Left kidney (tissue), 2 donors: ENCODE measurements around the gene PRRG1. TPM values are rescaled to one million over a fixed set of nuclear protein-coding genes. Genes with fewer than 3 reads are reported as not detected.
"Not testable (repeated sequence)": the region's sequence is repeated elsewhere in the genome, so short reads cannot be mapped to it uniquely, and the experiment has no call there.

ENCODE experiments used
- DNase-seq: peaks from one replicate; pipeline ENCODE4 v3.0.0-alpha.2; 2013
- polyA plus RNA-seq: library from polyadenylated mRNA; unstranded; fragments of 120-200 nt; gene quantifications from one replicate; pipeline ENCODE4 v1.2.1, GENCODE V29; 2013; ENCODE audit not compliant: insufficient read length

The PRRG1 gene
- polyA plus RNA-seq, 1 donor: 21.8 TPM

GRCh38 chrX:37370499-37371141, 21.5 kb downstream of the PRRG1 start:
- no peak for DNase-seq

GRCh38 chrX:37371578-37371991, 22.4 kb downstream of the PRRG1 start:
- no peak for DNase-seq

DNA sequence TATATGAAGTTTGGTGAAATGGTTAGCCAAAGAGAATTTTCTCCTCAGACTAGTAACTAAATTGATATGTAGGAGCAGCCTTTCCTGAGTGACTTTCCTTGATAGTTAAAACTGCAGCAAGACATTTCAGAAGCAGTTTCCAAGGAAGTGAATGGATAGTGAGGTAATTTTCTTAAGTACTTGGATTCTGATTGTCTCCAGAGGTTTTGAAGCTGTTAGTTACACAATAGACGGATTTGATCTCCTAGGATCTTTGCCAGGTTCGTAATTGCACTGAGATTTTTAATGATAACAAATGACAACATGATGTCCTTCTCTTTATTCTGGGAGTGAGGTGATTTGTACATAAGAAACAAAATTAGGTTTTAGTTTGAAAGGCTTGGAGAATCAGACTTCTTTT, 29.2 kb downstream of the PRRG1 start:
- DNase-seq: no peak

DNA sequence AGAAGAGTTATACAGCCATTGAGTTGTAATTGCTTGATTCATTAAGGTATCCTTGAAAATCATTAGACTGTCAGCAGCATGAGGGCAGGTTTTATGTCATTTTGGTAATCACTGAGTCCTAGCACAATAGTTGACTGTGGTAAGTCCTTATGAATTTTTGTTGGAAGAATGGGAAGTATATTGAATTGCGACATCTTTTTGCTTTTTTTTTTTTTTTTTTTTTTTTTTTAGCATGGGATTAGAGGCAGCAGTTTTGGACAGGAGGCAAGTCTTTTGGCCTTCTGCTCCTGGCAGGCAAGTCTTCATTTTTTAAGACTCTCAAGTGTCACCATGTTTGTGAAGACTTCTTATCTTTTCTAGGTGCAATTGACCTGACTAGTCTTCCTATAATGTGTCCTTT, 29.7 kb downstream of the PRRG1 start:
- DNase-seq: no peak

DNA sequence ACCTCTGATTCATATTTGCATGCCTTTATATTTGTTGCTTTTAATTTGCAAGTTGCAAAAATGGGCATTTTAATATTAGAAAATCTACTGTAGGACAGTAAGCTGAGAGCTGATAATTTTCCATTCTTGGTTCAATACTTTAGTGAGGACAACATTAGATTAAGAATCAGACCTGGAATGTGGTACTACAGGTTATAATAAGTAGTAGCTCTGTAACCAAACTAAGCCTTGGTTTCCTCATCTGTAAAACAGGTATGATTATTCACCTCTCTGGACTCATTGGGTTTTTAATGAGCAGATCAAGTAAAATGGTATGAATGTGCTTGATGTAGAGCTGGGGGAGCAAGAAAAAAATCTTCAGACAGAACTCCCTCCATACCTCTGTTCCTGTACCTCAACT, 31.1 kb downstream of the PRRG1 start:
- DNase-seq: no peak

DNA sequence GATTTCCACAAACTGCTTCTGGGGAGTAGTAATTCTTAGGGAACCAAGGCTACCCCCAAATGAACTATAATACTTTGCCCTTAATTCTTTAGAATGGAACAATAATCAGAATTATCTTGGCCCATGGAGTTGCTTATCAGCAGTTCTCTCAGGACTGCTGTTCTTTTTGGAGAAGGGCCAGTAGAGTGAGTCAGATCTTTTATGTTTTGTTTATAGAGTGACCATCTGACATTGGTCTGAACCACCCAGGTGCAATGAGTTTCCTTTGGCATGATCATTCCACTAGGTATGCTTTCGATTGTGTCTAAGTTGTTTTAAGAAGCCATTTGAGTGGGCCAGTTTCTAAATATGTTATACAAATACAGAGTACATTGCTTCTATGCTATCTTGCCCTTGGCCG, 31.8 kb downstream of the PRRG1 start:
- no peak for DNase-seq

GRCh38 chrX:37383313-37383712, 34.1 kb downstream of the PRRG1 start:
- peak; percentile 10 for DNase-seq

- no peak for DNase-seq
Measured at GRCh38 chrX:37388413-37388812, 39.2 kb downstream of the PRRG1 start.

GRCh38 chrX:37405956-37406355, 56.8 kb downstream of the PRRG1 start:
- no peak for DNase-seq

DNA sequence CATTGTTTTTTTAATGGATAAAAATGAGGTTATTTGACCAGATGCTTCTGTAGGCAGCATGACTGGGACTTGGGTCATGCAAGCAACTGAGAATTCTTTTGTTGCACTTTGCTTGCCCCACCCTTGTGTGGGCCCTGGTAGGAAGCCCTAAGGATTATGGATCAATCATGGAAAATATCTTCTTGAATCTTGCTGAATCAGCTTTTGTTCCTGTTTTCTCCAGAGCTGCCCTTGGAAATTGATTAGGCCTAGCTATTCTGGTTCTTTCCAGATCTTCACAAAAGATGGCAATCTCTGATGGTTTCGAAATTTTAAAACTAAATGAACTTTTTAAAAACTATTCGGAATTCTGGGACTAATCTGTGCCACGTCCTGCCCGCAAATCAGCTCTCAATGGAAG, 58.6 kb downstream of the PRRG1 start:
- no peak for DNase-seq

- DNase-seq: no peak
Measured at GRCh38 chrX:37409278-37409677, 60.1 kb downstream of the PRRG1 start.

DNA sequence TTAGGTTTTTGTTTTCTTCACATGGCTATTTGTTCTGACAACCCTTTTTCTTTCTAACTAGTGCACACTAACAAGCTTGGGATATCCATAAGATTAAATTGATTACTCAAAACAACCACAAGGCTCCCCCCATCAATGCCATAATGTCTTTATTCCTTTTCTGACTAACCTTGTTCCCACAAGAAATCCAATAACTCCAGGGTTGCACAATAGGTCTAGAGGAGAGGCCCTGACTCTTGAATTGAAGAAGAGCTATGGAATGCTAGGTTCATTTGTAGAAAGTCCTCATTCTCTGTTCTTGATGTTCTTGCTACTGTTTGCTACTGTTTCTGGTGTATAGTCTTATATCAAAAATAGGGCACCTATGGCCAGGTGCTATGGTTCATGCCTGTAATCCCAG, 71.0 kb downstream of the PRRG1 start:
- DNase-seq: no peak

DNA sequence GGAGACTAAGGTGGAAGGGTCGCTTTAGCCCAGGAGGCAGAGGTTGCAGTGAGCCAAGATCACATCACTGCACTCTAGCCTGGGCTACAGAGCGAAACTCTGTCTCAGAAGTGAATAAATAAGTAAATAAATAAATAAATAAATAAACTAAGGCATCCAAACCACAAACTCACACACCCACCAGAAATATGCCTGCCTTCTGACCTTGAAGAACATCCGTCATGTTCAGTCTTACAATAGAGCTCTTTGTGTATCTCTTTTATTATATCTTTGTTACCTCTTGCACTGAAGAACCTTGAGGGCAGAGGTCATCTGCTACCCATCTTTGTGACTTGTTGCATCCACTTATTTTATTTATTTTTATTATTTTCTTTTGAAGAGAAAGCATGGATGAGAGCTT, 71.6 kb downstream of the PRRG1 start:
- DNase-seq: no peak

DNA sequence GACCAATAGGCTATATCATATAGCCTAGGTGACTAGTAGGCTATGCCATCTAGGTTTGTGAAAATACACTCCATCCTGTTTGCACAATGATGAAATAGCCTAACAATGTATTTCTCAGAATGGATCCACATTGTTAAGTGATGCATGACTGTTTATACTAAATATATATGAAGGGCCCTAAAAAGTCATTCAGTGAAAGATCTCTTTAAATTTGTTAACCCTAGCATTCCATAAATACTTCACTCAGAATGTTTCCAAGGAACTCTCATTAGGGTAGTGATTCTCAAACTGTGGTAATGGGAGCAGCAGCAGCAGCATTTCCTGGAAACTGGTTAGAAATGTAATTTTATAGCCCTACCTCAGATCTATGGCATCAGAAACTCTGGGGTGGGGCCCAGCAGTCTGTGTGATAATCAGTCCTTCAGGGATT, 74.9 kb downstream of the PRRG1 start:
- no peak for DNase-seq

- DNase-seq: no peak
Measured at GRCh38 chrX:37425370-37425769, 76.2 kb downstream of the PRRG1 start.

DNA sequence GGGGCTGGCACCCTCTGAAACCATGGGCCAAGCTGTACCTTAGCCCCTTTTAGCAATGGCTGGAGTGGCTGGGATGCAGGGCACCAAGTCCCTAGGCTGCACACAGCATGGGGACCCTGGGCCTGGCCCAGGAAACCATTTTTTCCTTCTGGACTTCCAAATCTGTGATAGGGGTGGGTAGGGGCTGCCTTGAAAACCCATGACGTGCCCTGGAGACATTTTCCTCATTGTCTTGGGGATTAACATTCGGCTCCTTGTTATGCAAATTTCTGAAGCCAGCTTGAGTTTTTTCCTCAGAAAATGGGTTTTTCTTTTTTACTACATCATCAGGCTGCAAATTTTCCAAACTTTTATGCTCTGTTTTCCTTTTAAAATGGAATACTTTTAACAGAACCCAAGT, 79.8 kb downstream of the PRRG1 start:
- not testable (repeated sequence) for DNase-seq

DNA sequence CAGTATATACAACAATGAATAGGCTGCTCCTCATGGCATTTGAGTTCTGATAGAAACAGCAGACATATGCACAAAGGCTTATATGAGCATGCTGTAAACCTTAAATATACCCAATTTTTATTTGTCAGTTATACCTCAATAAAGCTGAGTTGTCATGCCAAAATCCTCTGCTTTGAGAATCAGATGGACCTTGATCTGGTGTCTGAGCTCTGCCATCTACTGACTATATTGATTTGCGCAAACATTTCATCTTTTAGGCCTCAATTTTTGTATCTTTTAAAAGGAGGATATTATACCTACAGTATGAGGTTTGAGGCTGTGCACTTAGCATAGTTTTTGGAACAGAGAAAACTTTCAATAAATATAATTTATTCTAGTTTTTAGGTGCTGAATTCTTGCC, 85.2 kb downstream of the PRRG1 start:
- DNase-seq: no peak

DNA sequence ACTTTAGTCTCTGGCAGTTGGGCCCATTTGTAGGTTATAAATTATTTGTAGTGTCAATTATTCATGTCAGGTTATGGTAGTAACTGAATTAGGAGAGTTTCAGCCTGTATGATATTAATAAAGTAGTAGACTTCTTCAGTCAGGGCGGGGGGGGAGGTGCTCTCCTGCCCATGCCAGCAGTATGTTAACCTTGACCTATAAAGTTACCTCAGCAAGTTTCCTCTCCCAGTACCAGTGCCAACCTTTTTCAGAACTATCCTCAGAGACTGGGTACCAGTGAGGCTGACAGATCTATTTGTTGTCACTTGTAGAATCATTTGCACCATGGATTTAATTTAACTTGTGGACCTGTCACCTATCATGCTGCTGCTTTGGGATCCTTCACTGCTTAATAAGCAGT, 88.0 kb downstream of the PRRG1 start:
- DNase-seq: no peak

DNA sequence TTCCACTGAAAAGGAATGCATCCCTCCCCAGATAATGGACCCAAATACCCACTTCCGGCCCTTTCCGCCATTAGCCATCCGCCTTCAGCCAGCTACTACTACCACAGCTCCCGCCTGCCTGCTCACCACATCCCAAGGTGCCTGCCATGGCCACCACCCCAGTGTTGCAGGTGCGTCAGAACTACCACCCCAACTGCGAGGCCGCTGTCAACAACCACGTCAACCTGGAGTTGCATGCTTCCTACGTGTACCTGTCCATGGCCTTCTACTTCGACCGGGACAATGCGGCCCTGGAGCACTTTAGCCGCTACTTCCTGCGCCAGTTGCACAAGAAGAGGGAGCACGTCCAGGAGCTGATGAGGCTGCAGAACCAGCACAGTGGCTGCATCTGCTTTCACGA, 92.2 kb downstream of the PRRG1 start:
- no peak for DNase-seq

- DNase-seq: no peak
Measured at GRCh38 chrX:37445182-37445581, 96.0 kb downstream of the PRRG1 start.

GRCh38 chrX:37453821-37454220, 104.7 kb downstream of the PRRG1 start:
- DNase-seq: no peak

DNA sequence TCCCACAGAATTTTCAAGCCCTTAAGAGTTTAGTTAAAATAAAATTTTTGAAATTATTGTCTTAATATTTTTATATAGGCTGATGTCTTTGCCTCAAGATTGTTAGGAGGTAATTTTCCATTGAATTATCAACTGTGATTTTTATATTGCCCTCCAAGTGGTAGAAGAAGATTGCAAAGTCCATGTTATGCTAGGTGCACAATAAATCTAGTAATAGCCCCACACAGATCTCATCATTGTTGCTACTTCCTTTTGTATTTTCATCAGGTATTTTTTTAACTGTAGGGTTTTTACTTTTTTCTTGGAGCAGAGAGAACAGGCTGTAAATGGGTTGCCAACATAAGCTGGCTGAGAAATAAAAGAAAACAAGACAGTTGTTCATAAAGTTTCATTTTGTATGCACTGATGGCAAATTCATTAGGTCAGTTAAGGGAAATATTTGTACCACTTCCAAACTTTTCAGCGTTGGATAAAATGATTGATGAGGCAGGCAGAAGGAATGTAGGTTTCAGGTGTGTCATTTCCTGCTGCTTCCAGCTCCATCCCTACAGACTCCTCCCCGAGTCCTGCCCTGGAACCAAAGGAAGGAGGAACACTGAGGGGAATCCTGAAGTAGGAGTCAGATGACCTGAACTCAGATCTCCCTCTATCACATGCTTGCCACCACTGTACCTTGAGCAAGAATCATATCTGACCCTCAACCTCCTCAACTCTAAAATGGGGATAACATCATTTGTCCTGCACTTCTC, 105.5 kb downstream of the PRRG1 start:
- no peak for DNase-seq

- no peak for DNase-seq
Measured at GRCh38 chrX:37455381-37455780, 106.2 kb downstream of the PRRG1 start.

- DNase-seq: not testable (repeated sequence)
Measured at GRCh38 chrX:37460285-37460684, 111.1 kb downstream of the PRRG1 start.
